HG03095 (cell line): ENCODE measurements around the gene GALE.
"Not testable (repeated sequence)": the region's sequence is repeated elsewhere in the genome, so short reads cannot be mapped to it uniquely, and the experiment has no call there.

ENCODE experiments used
- ATAC-seq: cut with Tn5 transposase; IDR thresholded peaks from one replicate; pipeline ENCODE4 v1.9.1; 2021; ENCODE audit warnings: moderate library complexity; ENCODE audit not compliant: unreplicated experiment

The GALE gene

GRCh38 chr1:23800400-23801337 is at the start of gene GALE:
TSS of gene GALE (minus strand) at chr1:23800754. CDS start at chr1:23799007, 1,747 bp downstream.
- peak; percentile 61 for ATAC-seq

- ATAC-seq, result no peak
Observed at GRCh38 chr1:23848673-23849616, 48.4 kb upstream of the GALE start.

- not testable (repeated sequence) for ATAC-seq
Observed at GRCh38 chr1:23847482-23848095, 47.0 kb upstream of the GALE start.

GRCh38 chr1:23845163-23845562 is 44.6 kb upstream of the GALE start:
- no peak for ATAC-seq

- ATAC-seq, result no peak
Observed at GRCh38 chr1:23843644-23844043, 43.1 kb upstream of the GALE start.

- ATAC-seq, result no peak
Observed at GRCh38 chr1:23838401-23838866, 37.9 kb upstream of the GALE start.

- no peak for ATAC-seq
Observed at GRCh38 chr1:23837908-23838307, 37.4 kb upstream of the GALE start.

GRCh38 chr1:23836037-23836436 is 35.5 kb upstream of the GALE start:
- ATAC-seq, result no peak

GRCh38 chr1:23834156-23834555 is 33.6 kb upstream of the GALE start:
- ATAC-seq, result not testable (repeated sequence)

GRCh38 chr1:23827717-23828116 is 27.2 kb upstream of the GALE start:
- no peak for ATAC-seq

GRCh38 chr1:23826590-23826989 is 26.0 kb upstream of the GALE start:
- ATAC-seq, result not testable (repeated sequence)

GRCh38 chr1:23825762-23826522 is 25.4 kb upstream of the GALE start:
- ATAC-seq, result no peak

- ATAC-seq, result peak; percentile 65
Observed at GRCh38 chr1:23825076-23825761, 24.7 kb upstream of the GALE start, which contains the start of gene HMGCL. TSS of gene HMGCL (minus strand) at chr1:23825429. CDS start at chr1:23825415, 14 bp downstream.

- no peak for ATAC-seq
Observed at GRCh38 chr1:23824711-23825075, 24.1 kb upstream of the GALE start.

GRCh38 chr1:23823767-23824166 is 23.2 kb upstream of the GALE start:
- no peak for ATAC-seq

GRCh38 chr1:23817633-23818032 is 17.1 kb upstream of the GALE start:
- ATAC-seq, result no peak

GRCh38 chr1:23816906-23817305 is 16.4 kb upstream of the GALE start:
- ATAC-seq, result no peak

- no peak for ATAC-seq
Observed at GRCh38 chr1:23816361-23816760, 15.8 kb upstream of the GALE start.

- no peak for ATAC-seq
Observed at GRCh38 chr1:23814016-23814415, 13.5 kb upstream of the GALE start.
